ENCODE measurements around the gene HDAC4. TPM values are rescaled to one million over a fixed set of nuclear protein-coding genes. Genes with fewer than 3 reads are reported as not detected.

The HDAC4 gene
- total RNA-seq, 6 experiments from 2014 or later, result 7.4 to 13.0 (median 9.5) TPM

GRCh38 chr2:239000089-239000488 is 400.7 kb downstream of the HDAC4 start:
- Mint-ChIP-seq H3K27ac (no peak overlapping the region), H3K4me1 (ENCODE audit: low read depth) (peaks cover 34% of the 10 kb centered on the region), H3K27me3 (ENCODE audit: insufficient read depth) (peaks cover 10% of the 10 kb centered on the region), H3K9me3 (0 out of 2 replicates have a peak, but pooled peaks cover 3% of the 10 kb centered on the region), H3K4me3 (no peak overlapping the region), H3K36me3 (ENCODE audit: low read depth) (no peaks in the 10 kb centered on the region; the same call in 1 of the 2 replicates)
- TF ChIP-seq CTCF (IDR thresholded peaks at IDR 0.05), result no peak
- DNase-seq, result no peak

- Mint-ChIP-seq H3K4me3 (no peak overlapping the region), H3K9me3 (peaks cover 11% of the 10 kb centered on the region), H3K4me1 (ENCODE audit: low read depth) (peaks cover 34% of the 10 kb centered on the region), H3K27me3 (ENCODE audit: insufficient read depth) (peaks cover 10% of the 10 kb centered on the region), H3K36me3 (ENCODE audit: low read depth) (peaks cover 5% of the 10 kb centered on the region), H3K27ac (no peak overlapping the region)
- TF ChIP-seq CTCF (IDR thresholded peaks at IDR 0.05), result no peak
- no peak for DNase-seq
Observed at GRCh38 chr2:238999291-238999741, 401.5 kb downstream of the HDAC4 start.

GRCh38 chr2:238998801-238999200 is 402.0 kb downstream of the HDAC4 start:
- no peak for DNase-seq
- Mint-ChIP-seq H3K36me3 (ENCODE audit: low read depth) (peaks cover 10% of the 10 kb centered on the region), H3K27ac (no peak overlapping the region), H3K4me1 (ENCODE audit: low read depth) (peaks cover 30% of the 10 kb centered on the region), H3K9me3 (peaks cover 16% of the 10 kb centered on the region), H3K27me3 (ENCODE audit: insufficient read depth) (peaks cover 11% of the 10 kb centered on the region), H3K4me3 (no peak overlapping the region)
- no peak for TF ChIP-seq CTCF (IDR thresholded peaks at IDR 0.05)

Small RNA genes within 50 kb of the gene (microRNA-seq; reads per million reads assigned to microRNA genes)
- not detected for gene MIR2467
- gene MIR4269, result not detected
- not detected for gene MIR4440
- gene MIR4441, result not detected
